IPS-18c (cell line): ENCODE data around the gene AZI2.

Experiments used
- H3K4me3 ChIP-seq: 2 replicates; pipeline ENCODE4 v1.7.0; 2013; ENCODE audit warnings: low read depth, mild to moderate bottlenecking, low read length, moderate library complexity; ENCODE audit not compliant: insufficient read depth
- H3K9me3 ChIP-seq: one replicate; pipeline ENCODE4 v1.6.1; 2013; ENCODE audit warnings: mild to moderate bottlenecking, low read length, moderate library complexity; ENCODE audit not compliant: control insufficient read depth, insufficient read depth

AZI2 gene, protein sequence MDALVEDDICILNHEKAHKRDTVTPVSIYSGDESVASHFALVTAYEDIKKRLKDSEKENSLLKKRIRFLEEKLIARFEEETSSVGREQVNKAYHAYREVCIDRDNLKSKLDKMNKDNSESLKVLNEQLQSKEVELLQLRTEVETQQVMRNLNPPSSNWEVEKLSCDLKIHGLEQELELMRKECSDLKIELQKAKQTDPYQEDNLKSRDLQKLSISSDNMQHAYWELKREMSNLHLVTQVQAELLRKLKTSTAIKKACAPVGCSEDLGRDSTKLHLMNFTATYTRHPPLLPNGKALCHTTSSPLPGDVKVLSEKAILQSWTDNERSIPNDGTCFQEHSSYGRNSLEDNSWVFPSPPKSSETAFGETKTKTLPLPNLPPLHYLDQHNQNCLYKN

DNA sequence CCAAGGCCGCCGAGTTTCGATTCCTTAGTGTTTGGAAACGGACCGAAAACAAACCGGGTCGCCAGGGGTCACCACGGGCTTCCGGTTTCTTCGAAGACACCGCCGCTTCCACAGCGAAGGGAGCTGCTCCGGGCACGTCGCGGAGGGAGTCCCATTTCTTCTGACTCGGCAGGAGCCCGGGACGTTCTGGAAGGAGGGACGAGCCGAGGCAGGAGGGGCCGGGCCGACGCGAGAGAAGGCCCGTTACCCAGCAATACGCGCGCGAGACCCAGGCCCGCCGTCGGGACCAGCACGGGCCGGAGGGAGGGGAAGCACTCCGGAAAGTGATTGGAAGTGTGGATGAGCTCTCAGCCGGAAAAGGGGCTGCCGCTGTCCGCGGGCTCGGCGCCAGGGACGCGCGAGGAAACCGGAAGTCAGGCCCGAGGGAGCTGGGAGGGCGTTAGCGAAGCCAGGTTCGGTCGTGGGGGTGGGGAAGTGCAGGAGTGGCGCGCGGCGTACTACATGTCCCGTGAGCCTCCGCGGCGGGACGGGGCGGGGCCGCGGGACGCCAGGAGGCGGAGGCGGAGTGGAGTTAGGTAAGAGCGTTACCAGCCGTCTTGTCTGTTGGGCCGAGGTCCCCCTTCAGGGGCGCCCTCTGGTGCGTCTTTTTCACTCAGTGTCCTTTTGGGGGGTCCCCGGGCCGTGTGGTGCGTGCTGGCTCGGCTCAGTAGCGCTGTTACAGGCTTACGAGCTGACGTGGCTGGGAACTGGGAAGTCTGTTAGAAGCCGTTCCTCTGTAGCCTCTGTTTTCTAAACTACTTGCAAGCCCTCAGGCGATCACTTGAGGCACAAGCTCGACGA lies at the start of gene AZI2, which contains the start of gene ZCWPW2:
Gene AZI2 (minus strand): TSS at position 196 of the 840 bp plus-strand sequence. CDS start 8,207 bp downstream, outside the sequence.
Gene ZCWPW2 (plus strand): TSS at position 93 of the 840 bp plus-strand sequence. CDS start 64,348 bp downstream, outside the sequence.
- H3K4me3 ChIP-seq: peak within 1 kb of the TSS; percentile 64
- no peaks in the 10 kb centered on the region for H3K9me3 ChIP-seq

- no peaks in the 10 kb centered on the region for H3K9me3 ChIP-seq
- no peak overlapping the region for H3K4me3 ChIP-seq
Measured at GRCh38 chr3:28388978-28389377, 40.4 kb upstream of the AZI2 start.

- H3K4me3 ChIP-seq: no peak overlapping the region
- H3K9me3 ChIP-seq: no peaks in the 10 kb centered on the region
Measured at GRCh38 chr3:28386049-28386448, 37.4 kb upstream of the AZI2 start.

DNA sequence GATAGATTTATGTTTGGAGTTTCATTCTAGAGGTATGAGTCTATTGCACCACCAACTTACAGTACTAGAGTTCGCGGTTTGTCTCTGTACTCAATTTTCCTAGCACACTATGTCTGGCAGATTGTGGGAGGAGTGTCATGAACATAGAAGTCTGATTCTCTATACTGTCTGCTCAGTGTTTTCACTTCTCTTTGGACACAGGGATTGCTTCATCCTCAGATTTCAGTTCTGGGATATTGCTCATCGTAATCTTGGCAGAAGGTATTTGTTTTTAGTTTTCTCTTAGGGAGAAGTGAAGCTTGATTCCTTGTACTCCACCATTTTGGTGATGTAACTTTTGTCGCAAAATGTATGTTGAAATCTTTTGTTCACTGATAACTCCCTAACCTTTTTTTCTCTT lies 27.8 kb upstream of the AZI2 start:
- Histone ChIP-seq H3K4me3 (no peak overlapping the region), H3K9me3 (no peaks in the 10 kb centered on the region)

GRCh38 chr3:28349469-28350000 lies 911 bp upstream of the AZI2 start:
- no peaks in the 10 kb centered on the region for H3K9me3 ChIP-seq
- peak overlapping the region; percentile 64 for H3K4me3 ChIP-seq

- no peaks in the 10 kb centered on the region for H3K9me3 ChIP-seq
- H3K4me3 ChIP-seq: peak overlapping the region; percentile 64
Measured at GRCh38 chr3:28348265-28348628, 377 bp downstream of the AZI2 start.

- peak overlapping the region; percentile 64 for H3K4me3 ChIP-seq
- no peaks in the 10 kb centered on the region for H3K9me3 ChIP-seq
Measured at GRCh38 chr3:28347374-28348264, 1.0 kb downstream of the AZI2 start.

- no peaks in the 10 kb centered on the region for H3K9me3 ChIP-seq
- no peak overlapping the region for H3K4me3 ChIP-seq
Measured at GRCh38 chr3:28345690-28346089, 2.9 kb downstream of the AZI2 start.

DNA sequence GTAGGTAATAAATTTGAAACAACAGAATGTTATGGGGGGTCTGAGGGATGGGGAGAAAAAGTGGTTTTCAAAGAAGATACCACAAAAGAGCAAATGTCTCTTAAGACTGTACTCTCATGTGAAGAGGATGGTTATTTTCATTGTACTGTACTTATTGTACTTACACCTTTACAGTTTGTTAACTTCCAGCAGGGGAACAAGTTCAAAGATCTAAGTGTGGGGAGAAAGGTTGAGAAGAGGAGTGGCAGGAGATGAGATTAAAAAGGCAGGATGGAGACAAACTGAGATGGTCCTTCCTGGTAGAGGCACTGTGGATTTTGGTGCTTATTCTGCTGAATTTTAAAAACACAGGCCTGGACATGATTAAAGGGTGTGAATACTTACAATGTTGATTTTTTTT lies 5.5 kb downstream of the AZI2 start:
- no peak overlapping the region for H3K4me3 ChIP-seq
- H3K9me3 ChIP-seq: no peaks in the 10 kb centered on the region

- no peaks in the 10 kb centered on the region for H3K9me3 ChIP-seq
Measured at GRCh38 chr3:28337230-28337629, 11.4 kb downstream of the AZI2 start.

GRCh38 chr3:28335246-28335645 lies 13.4 kb downstream of the AZI2 start:
- Histone ChIP-seq H3K4me3 (no peak overlapping the region), H3K9me3 (no peaks in the 10 kb centered on the region)

More at GRCh38 chr3:28337230-28337629, 11.4 kb downstream of the AZI2 start:
- H3K4me3 ChIP-seq: no peak overlapping the region

GRCh38 chr3:28334552-28334951 lies 14.1 kb downstream of the AZI2 start:
- H3K4me3 ChIP-seq: no peak overlapping the region

DNA sequence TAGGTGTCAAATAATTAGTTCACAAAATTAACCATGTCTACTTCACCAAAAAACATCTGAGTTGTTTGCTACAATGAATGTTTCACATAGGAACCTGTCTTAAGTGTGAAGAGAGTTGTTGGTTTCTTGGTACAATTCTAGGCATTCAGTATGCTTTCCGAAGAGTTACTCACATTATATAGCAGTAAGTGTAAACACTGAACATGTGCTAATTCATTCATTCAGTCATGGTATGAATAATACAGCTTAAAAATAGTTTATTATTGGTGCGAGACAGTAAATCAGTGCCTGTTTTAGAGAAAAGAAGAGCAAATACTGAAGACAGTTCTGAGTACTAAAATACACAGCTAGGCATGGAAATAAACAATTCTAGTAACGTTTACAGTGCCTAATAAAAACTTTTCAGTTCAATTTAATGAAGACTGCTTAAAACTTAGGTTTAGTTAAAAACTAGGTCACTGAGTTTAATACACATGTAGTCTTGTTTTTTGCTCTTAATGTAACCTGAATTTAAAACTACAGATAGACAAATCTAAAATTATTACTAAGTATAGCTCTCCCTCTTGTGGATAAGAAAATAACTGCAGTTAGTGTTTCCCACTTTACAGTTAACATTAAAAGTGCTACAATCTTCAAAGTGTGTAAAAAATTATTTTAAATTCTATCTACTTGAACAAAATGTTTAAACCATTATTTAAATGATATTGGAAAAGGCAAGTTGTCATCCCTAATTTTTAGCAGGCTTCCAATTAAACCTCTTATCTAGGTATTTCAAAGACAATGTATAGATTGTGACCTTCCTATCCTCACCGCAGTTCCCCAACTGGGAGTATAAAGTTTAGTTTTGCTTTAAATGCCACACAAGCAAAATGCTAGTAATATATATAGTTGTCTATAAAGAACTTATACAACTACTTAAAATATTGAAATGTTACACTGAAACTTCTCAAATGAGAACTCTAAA lies 20.2 kb downstream of the AZI2 start:
- no peak overlapping the region for H3K4me3 ChIP-seq
- H3K9me3 ChIP-seq: no peaks in the 10 kb centered on the region

More at GRCh38 chr3:28334552-28334951, 14.1 kb downstream of the AZI2 start:
- no peaks in the 10 kb centered on the region for H3K9me3 ChIP-seq

DNA sequence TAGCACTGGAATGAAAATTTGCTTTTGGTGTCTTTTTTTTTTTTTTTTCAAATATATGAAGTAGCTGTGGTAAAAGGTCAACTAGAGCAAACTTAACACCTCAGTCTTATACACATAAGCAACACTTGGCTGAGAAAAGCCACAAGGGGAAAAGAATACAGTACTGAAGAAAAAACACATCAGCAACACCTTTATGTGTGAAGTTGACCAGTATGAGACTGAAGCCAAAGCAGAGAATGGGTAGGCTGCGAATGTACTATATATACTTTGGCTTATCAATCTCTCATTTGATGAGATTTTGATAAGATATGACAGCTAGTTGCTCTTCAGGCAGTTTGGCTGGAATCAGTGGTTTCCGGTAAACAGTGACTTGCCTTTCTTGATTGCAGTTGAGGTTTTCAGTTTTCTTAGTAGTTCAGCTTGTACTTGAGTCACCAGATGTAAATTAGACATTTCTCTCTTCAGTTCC lies 22.1 kb downstream of the AZI2 start:
- Histone ChIP-seq H3K4me3 (no peak overlapping the region), H3K9me3 (no peaks in the 10 kb centered on the region)

GRCh38 chr3:28322464-28322863 lies 26.2 kb downstream of the AZI2 start:
- Histone ChIP-seq H3K9me3 (no peaks in the 10 kb centered on the region), H3K4me3 (no peak overlapping the region)

GRCh38 chr3:28320981-28321380 lies 27.6 kb downstream of the AZI2 start:
- Histone ChIP-seq H3K9me3 (no peaks in the 10 kb centered on the region), H3K4me3 (no peak overlapping the region)
